ENCODE results near the gene RAVER2.

The RAVER2 gene

DNA sequence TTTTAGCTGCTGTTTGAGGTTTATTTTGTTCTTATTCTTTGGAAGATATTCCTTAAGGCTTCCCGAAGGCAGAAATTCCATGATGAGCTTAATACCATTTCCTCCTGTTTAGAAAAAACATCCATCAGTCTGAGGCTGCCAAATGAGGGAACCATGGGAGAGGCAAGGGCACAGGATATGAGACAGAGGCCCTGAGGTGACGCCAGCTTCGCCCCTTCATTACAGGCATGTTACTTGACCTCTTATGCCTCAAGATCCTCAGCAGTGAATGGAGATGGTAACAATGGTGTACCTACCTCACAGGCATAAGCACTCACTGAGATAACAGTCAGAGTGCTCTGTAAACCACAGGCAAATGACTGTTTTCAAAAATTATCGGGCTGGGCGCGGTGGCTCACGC is 93.6 kb downstream of the RAVER2 start:
- H3K9me3 ChIP-seq (ENCODE audit: severe bottlenecking): no peaks in the 10 kb centered on the region
- TF ChIP-seq, protein P1, sequence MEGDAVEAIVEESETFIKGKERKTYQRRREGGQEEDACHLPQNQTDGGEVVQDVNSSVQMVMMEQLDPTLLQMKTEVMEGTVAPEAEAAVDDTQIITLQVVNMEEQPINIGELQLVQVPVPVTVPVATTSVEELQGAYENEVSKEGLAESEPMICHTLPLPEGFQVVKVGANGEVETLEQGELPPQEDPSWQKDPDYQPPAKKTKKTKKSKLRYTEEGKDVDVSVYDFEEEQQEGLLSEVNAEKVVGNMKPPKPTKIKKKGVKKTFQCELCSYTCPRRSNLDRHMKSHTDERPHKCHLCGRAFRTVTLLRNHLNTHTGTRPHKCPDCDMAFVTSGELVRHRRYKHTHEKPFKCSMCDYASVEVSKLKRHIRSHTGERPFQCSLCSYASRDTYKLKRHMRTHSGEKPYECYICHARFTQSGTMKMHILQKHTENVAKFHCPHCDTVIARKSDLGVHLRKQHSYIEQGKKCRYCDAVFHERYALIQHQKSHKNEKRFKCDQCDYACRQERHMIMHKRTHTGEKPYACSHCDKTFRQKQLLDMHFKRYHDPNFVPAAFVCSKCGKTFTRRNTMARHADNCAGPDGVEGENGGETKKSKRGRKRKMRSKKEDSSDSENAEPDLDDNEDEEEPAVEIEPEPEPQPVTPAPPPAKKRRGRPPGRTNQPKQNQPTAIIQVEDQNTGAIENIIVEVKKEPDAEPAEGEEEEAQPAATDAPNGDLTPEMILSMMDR (IDR thresholded peaks at IDR 0.05; ENCODE audit: low read depth, low read length): no peak
- no peaks in the 10 kb centered on the region for H3K27me3 ChIP-seq (ENCODE audit: insufficient read depth, low read depth, severe bottlenecking)
- DNase-seq: no peak
- H3K4me3 ChIP-seq (ENCODE audit: low read depth, low read length): no peak overlapping the region
- H3K27ac ChIP-seq: no peak overlapping the region
- peaks cover 39% of the 10 kb centered on the region for H3K36me3 ChIP-seq

DNA sequence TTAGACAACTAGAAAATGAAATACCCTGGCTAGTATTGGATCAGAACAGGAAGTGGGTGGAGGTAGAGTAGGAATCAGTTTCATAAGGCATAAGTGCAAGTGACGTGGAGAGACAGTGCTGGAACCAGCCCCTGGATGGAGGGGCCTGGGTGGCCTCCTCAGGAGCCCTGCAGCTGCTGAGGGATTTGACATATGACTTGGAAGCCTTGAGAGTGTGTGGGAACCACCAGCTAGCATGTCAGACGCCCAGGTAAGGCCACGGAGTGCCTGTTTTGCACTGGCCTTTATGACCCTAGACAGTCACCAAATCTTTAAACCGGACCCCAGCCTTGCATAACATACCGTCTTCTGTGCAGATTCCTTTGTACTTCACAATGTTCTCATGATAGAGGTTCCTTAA is 94.4 kb downstream of the RAVER2 start:
- TF ChIP-seq, protein P1 (IDR thresholded peaks at IDR 0.05; ENCODE audit: low read depth, low read length): no peak
- H3K36me3 ChIP-seq: peaks cover 39% of the 10 kb centered on the region
- DNase-seq: no peak
- H3K9me3 ChIP-seq (ENCODE audit: severe bottlenecking): no peaks in the 10 kb centered on the region
- H3K27me3 ChIP-seq (ENCODE audit: insufficient read depth, low read depth, severe bottlenecking): no peaks in the 10 kb centered on the region
- H3K4me3 ChIP-seq (ENCODE audit: low read depth, low read length): no peak overlapping the region
- H3K27ac ChIP-seq: no peak overlapping the region

DNA sequence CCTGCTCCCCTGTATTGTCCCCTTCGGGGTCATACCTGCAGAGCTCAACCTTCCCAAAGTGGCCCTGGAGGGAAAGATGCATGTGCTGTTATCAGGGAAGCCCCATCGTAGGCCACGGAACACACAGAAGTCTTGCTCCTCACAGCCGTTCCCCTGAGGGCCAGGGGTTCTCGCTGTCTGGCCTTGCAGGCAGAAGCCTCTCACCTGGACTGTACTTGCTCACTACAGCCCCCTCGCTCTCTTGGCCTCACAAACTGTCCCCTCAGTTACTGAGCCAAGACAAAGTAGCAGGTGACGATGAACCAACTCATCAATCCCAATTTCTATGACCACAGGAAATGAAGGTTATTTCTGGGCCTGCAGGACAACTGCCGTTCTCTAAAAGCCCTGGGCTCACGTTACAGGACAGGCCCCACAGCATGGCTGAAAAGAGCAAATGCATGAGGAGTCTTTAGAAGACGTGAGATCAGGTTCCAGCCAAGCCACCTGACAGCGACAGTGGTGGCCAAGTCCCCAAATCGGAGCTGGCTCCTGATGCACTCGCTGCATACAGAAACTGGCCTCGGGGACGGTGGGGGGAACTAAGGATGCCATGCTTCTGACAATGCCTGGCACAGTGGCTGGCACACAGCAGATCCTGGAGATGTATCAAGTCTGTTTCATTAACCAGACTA is 95.0 kb downstream of the RAVER2 start:
- H3K4me3 ChIP-seq (ENCODE audit: low read depth, low read length): no peak overlapping the region
- H3K36me3 ChIP-seq: peaks cover 38% of the 10 kb centered on the region
- no peaks in the 10 kb centered on the region for H3K9me3 ChIP-seq (ENCODE audit: severe bottlenecking)
- no peaks in the 10 kb centered on the region for H3K27me3 ChIP-seq (ENCODE audit: insufficient read depth, low read depth, severe bottlenecking)
- H3K27ac ChIP-seq: no peak overlapping the region
- TF ChIP-seq, protein P1 (IDR thresholded peaks at IDR 0.05; ENCODE audit: low read depth, low read length): no peak
- no peak for DNase-seq

DNA sequence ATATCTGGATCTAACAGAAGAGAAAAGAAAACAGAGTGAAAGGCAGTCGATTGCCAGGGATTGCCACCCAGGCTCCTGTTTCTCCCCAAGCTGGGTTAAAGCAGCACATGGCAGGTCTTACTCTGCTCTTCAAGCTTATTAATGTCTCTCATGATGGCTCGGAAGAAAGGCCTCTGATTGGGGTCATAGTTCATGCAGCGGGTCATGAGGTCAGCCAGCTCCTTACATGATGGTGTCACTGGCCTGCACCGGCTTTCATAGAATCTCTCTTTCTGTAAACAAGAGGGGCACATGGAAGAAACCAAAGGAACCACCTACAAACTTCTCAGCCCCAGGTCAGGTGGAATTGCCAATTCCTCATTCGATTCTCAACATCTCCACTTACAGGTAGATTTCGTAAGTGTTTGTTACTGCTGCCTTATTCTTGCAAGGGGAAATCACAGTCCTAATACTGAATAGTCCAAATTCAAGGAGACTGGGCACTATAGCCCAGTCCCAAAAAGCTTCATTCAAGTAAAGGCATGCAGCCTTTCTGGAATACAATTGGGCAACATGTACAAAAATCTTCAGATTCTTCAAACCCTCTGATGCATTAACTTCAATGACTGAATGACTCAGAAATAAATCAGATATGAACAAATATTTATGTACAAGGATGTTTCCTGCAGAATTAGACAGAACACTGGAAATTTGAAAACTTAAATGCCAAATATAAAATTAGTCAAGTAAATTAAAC is 96.6 kb downstream of the RAVER2 start:
- H3K36me3 ChIP-seq: peaks cover 33% of the 10 kb centered on the region

DNA sequence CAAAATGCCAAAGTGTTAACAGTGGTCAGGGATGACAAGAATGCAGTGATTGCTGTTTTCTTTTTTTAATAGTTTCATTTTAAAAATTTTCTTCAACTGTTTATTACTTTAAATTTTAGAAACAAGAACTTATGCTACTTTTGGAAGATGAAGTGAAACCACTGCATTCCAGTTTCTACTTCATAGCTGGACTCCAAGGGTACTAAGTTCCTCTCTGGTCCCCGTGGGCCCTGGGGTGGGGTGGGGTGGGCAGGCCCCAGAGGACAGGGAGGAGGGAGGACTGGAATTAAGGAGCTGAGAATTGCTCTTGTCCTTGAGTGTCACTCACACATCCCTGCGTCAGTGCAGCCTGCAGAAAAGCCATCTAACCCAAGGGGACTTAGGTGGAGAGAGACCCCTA is 97.3 kb downstream of the RAVER2 start:
- TF ChIP-seq, protein P1 (IDR thresholded peaks at IDR 0.05; ENCODE audit: low read depth, low read length): no peak
- no peak for DNase-seq
- Histone ChIP-seq H3K36me3 (peaks cover 30% of the 10 kb centered on the region), H3K27ac (no peak overlapping the region), H3K27me3 (ENCODE audit: insufficient read depth, low read depth, severe bottlenecking) (no peaks in the 10 kb centered on the region), H3K4me3 (ENCODE audit: low read depth, low read length) (no peak overlapping the region), H3K9me3 (ENCODE audit: severe bottlenecking) (no peaks in the 10 kb centered on the region)

More for the DNA sequence above, 96.6 kb downstream of the RAVER2 start:
- Histone ChIP-seq H3K9me3 (ENCODE audit: severe bottlenecking) (no peaks in the 10 kb centered on the region), H3K27ac (no peak overlapping the region), H3K27me3 (ENCODE audit: insufficient read depth, low read depth, severe bottlenecking) (no peaks in the 10 kb centered on the region), H3K4me3 (ENCODE audit: low read depth, low read length) (no peak overlapping the region)
- TF ChIP-seq, protein P1 (IDR thresholded peaks at IDR 0.05; ENCODE audit: low read depth, low read length): no peak
- DNase-seq: no peak

Measured in WERI-Rb-1 (cell line).